Stimulated activated naive B cell treated with anti-CD40 and anti-IgM and Interleukin-4, amounts not matched to agents 10 μg/mL and 1 μg/mL and 100 μg/mL, for 72 hours (primary cell): ENCODE results near the gene PGC.

Experiments
- ATAC-seq, 2 donors: fragments of 150-1000 bp; cut with Tn5 transposase; replicated peaks; 2 replicates each; pipeline ENCODE4 v1.10.0; 2021; ENCODE audit warnings: moderate library complexity in 1 of 2
- DNase-seq: peaks from one replicate; pipeline ENCODE4 v3.0.0; 2021
- H3K27ac Mint-ChIP-seq: one replicate; pipeline ENCODE4 v1.8.0; 2022; ENCODE audit warnings: mild to moderate bottlenecking, mixed read lengths
- H3K27me3 Mint-ChIP-seq, 2 donors: one replicate each; pipeline ENCODE4 v1.8.0; 2022; ENCODE audit warnings: mixed read lengths in 2 of 2
- H3K36me3 Mint-ChIP-seq, 2 donors: one replicate each; pipeline ENCODE4 v1.8.0; 2022; ENCODE audit warnings: mixed read lengths in 2 of 2, mild to moderate bottlenecking in 1 of 2
- H3K4me1 Mint-ChIP-seq, 2 donors: one replicate each; pipeline ENCODE4 v1.8.0; 2022; ENCODE audit warnings: mixed read lengths in 2 of 2, mild to moderate bottlenecking in 1 of 2
- H3K4me3 Mint-ChIP-seq, 2 donors: one replicate each; pipeline ENCODE4 v1.8.0; 2022; ENCODE audit warnings: mild to moderate bottlenecking in 2 of 2, mixed read lengths in 2 of 2, moderate library complexity in 1 of 2
- H3K9me3 Mint-ChIP-seq, 2 donors: one replicate each; pipeline ENCODE4 v1.8.0; 2022; ENCODE audit warnings: mixed read lengths in 2 of 2, mild to moderate bottlenecking in 1 of 2

The PGC gene

GRCh38 chr6:41702771-41703494 lies 44.3 kb downstream of the PGC start:
- H3K9me3 Mint-ChIP-seq, result no peaks in the 10 kb centered on the region
- H3K4me1 Mint-ChIP-seq, result peaks cover 77 to 100% of the 10 kb centered on the region in 2 donors
- peaks cover 43 to 68% of the 10 kb centered on the region in 2 donors for H3K36me3 Mint-ChIP-seq
- H3K27ac Mint-ChIP-seq, result peak overlapping the region; percentile 99
- H3K27me3 Mint-ChIP-seq, result no peaks in the 10 kb centered on the region
- H3K4me3 Mint-ChIP-seq, result peak overlapping the region; percentile 39 to 86
- ATAC-seq (no peak), DNase-seq (no peak)

GRCh38 chr6:41702089-41702745 lies 45.0 kb downstream of the PGC start:
- no peak for ATAC-seq
- Mint-ChIP-seq H3K4me1 (peaks cover 70 to 97% of the 10 kb centered on the region in 2 donors), H3K27me3 (no peaks in the 10 kb centered on the region)

GRCh38 chr6:41700463-41701347 lies 46.5 kb downstream of the PGC start:
- no peaks in the 10 kb centered on the region for H3K27me3 Mint-ChIP-seq
- ATAC-seq (no peak), DNase-seq (no peak)
- no peaks in the 10 kb centered on the region for H3K9me3 Mint-ChIP-seq
- peaks cover 57 to 94% of the 10 kb centered on the region in 2 donors for H3K4me1 Mint-ChIP-seq
- peak overlapping the region; percentile 92 for H3K27ac Mint-ChIP-seq
- H3K4me3 Mint-ChIP-seq, result peak overlapping the region; percentile 45 to 66
- peaks cover 44 to 60% of the 10 kb centered on the region in 2 donors for H3K36me3 Mint-ChIP-seq

More at GRCh38 chr6:41702089-41702745, 45.0 kb downstream of the PGC start:
- Mint-ChIP-seq H3K27ac (peak overlapping the region; percentile 86), H3K36me3 (peaks cover 42 to 64% of the 10 kb centered on the region in 2 donors), H3K4me3 (peak overlapping the region in 1 of 2 donors; percentile 14), H3K9me3 (no peaks in the 10 kb centered on the region)
- DNase-seq, result no peak

DNA sequence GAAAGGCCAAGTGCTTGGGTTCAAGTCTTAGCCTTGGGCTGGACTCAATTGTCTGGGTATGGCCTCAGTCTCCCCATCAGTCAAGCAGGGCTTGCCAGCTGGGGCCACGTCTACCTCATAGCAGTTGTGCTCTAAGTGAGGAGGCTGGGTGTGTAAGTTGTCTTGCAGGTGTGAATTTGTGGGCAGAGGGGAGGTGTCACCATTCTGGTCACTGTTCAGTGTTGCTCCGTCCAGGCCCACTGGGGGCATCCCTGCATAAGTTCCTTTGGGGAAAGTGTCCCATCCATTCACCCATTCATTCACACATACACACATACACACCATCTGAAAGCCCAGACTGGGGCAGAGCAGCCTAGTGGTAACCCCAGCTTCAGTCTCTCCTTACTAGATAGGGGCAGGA lies 48.1 kb downstream of the PGC start:
- Mint-ChIP-seq H3K36me3 (peaks cover 43 to 51% of the 10 kb centered on the region in 2 donors), H3K4me1 (peaks cover 49 to 94% of the 10 kb centered on the region in 2 donors), H3K27ac (peak overlapping the region; percentile 82), H3K27me3 (no peaks in the 10 kb centered on the region), H3K4me3 (no peak overlapping the region), H3K9me3 (no peaks in the 10 kb centered on the region)
- ATAC-seq (no peak), DNase-seq (no peak)

DNA sequence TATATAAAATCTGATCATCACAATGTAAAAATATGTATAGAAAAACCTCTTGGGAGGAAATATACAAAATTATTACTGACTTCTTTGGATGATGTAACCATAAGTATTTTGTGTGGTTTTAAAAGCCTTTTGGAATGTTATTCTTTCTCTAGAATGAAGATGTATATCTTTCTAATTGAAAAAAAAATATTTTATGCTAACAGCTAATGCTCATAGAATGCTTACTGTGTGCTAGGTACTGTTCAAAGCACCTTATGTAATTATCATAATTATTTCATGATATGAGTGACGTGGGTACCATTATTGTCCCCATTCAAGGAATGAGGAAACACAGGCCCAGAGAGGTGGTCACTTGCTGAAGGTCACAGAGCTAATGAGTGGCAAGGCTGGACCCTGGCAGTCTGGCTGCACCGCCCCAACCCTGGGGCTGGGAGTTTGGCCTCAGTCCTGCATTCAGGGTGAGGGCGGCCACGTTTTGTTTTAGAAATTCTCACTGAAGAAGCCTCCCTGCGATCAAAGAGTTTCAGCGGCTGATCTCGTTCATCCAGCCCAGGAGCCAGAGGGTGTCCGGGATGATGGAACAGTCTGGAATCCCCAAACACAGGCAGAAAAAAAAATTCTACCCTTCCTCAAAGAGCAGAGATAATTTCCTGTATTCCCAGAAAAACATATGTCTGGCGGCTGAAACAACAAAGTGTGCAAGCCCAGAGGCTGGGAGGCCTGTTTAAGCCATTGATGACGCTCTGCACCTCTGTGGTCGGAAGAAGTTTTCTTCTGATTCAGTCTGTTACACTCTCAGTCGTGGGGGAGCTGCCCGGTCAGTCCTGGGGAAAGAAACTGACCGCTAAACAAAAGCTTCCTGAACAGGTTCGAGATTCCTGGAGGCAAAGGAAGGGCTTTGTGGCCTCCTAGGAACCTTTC lies 49.1 kb downstream of the PGC start:
- no peak for DNase-seq
- Mint-ChIP-seq H3K9me3 (no peaks in the 10 kb centered on the region), H3K4me1 (peaks cover 48 to 94% of the 10 kb centered on the region in 2 donors), H3K27me3 (no peaks in the 10 kb centered on the region), H3K4me3 (peak overlapping the region in 1 of 2 donors; percentile 5), H3K27ac (peak overlapping the region; percentile 91), H3K36me3 (peaks cover 37 to 42% of the 10 kb centered on the region in 2 donors)
- no peak for ATAC-seq

DNA sequence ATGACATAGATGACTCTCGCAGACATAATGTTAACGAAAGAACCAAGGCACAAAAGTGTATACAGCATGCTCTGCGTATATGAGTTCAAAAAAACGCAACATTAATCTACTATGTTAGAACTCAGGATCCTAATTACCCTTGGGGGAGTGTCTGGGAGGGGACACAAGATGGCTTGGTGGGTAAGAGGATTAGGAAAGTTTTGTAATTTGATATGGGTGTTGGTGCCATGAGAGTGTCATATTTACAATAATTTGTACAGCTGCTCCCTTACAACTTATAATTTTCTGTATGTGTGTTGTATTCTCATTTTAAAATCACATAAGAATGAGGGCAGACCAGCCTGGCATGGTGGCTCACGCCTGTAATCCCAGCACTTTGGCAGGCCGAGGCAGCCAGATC lies 50.4 kb downstream of the PGC start:
- Mint-ChIP-seq H3K4me1 (peaks cover 42 to 89% of the 10 kb centered on the region in 2 donors), H3K27ac (peak overlapping the region; percentile 25), H3K36me3 (peaks cover 37 to 46% of the 10 kb centered on the region in 2 donors), H3K9me3 (no peaks in the 10 kb centered on the region), H3K27me3 (no peaks in the 10 kb centered on the region), H3K4me3 (no peak overlapping the region)
- ATAC-seq, result no peak
- no peak for DNase-seq

GRCh38 chr6:41695825-41696224 lies 51.4 kb downstream of the PGC start:
- no peaks in the 10 kb centered on the region for H3K9me3 Mint-ChIP-seq
- H3K4me1 Mint-ChIP-seq, result peaks cover 40 to 86% of the 10 kb centered on the region in 2 donors
- peaks cover 38 to 46% of the 10 kb centered on the region in 2 donors for H3K36me3 Mint-ChIP-seq
- no peak for DNase-seq
- H3K27ac Mint-ChIP-seq, result peak overlapping the region; percentile 93
- H3K27me3 Mint-ChIP-seq, result no peaks in the 10 kb centered on the region
- no peak overlapping the region for H3K4me3 Mint-ChIP-seq
- no peak for ATAC-seq

- H3K4me3 Mint-ChIP-seq, result peak overlapping the region in 1 of 2 donors; percentile 36
- H3K27ac Mint-ChIP-seq, result peak overlapping the region; percentile 93
- peaks cover 43 to 86% of the 10 kb centered on the region in 2 donors for H3K4me1 Mint-ChIP-seq
- peaks cover 46 to 50% of the 10 kb centered on the region in 2 donors for H3K36me3 Mint-ChIP-seq
- H3K27me3 Mint-ChIP-seq, result no peaks in the 10 kb centered on the region
- peak; percentile 19 to 25 for ATAC-seq
- no peak for DNase-seq
- H3K9me3 Mint-ChIP-seq, result no peaks in the 10 kb centered on the region
Measured at GRCh38 chr6:41694815-41695526, 52.2 kb downstream of the PGC start.

GRCh38 chr6:41693281-41694240 lies 53.6 kb downstream of the PGC start:
- Mint-ChIP-seq H3K4me1 (peaks cover 39 to 84% of the 10 kb centered on the region in 2 donors), H3K27ac (peak overlapping the region; percentile 93)
- no peak for ATAC-seq

DNA sequence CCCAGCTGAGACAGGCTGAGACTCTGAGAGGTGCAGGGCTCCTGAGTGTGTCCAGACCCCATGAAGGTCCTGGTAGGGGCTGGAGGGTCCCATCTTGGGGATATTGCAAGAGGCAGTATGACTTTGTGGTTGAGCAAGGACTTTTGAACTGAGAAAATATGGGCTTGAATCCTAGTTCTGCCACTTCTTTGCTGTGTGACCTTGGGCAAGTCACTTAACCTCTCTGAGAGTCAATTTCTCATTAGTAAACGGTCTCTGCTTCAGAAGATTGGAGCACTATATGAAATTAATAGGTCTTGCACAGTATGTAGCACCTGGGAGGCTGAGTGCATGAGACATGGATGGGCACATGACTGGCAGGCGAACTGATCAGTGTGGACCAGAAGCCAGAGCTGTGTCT lies 54.5 kb downstream of the PGC start:
- Mint-ChIP-seq H3K36me3 (peaks cover 51% of the 10 kb centered on the region in 2 donors), H3K4me3 (no peak overlapping the region), H3K27ac (peak overlapping the region; percentile 75)

More at GRCh38 chr6:41693281-41694240, 53.6 kb downstream of the PGC start:
- no peaks in the 10 kb centered on the region for H3K27me3 Mint-ChIP-seq
- no peak overlapping the region for H3K4me3 Mint-ChIP-seq
- peaks cover 49 to 50% of the 10 kb centered on the region in 2 donors for H3K36me3 Mint-ChIP-seq
- no peaks in the 10 kb centered on the region for H3K9me3 Mint-ChIP-seq
- no peak for DNase-seq

DNA sequence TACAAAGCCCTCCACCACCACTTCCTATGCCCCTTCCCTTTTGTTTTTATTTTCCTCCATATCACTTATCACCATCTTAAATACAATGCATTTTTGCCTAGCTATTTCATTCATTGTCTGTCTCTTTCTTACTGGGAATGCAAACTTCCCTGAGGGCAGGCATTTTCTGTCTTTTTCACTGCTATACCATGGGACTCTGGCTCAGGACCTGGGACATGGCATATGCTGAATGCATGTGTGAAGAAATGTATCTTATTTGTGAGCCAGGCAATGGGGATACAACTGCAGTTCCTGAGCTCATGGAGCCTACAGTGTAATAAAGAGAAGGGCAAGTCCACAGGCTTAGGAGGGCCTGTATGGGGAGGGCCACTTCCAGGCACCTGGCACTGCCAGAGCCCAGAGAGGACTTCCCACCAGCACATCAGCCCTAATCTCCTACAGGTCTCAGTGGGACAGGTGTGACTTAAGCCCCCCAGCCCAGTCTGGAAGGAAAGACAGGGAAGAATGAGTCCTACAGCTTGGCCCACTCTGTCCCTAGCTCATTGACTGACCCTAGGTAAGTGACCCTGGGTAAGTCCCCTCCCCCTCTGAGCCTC lies 55.0 kb downstream of the PGC start:
- no peak overlapping the region for H3K4me3 Mint-ChIP-seq
- peaks cover 38 to 73% of the 10 kb centered on the region in 2 donors for H3K4me1 Mint-ChIP-seq
- no peak for ATAC-seq
- peaks cover 50 to 53% of the 10 kb centered on the region in 2 donors for H3K36me3 Mint-ChIP-seq
- H3K9me3 Mint-ChIP-seq, result no peaks in the 10 kb centered on the region
- no peaks in the 10 kb centered on the region for H3K27me3 Mint-ChIP-seq
- DNase-seq, result no peak
- H3K27ac Mint-ChIP-seq, result peak overlapping the region; percentile 75

More for the DNA sequence above, 54.5 kb downstream of the PGC start:
- Mint-ChIP-seq H3K4me1 (peaks cover 36 to 77% of the 10 kb centered on the region in 2 donors), H3K27me3 (no peaks in the 10 kb centered on the region), H3K9me3 (no peaks in the 10 kb centered on the region)
- ATAC-seq (no peak), DNase-seq (no peak)
